GM18858 (cell line): Measurements from ENCODE around the gene ELOVL4.

Experiments
- ATAC-seq: cut with Tn5 transposase; IDR thresholded peaks from one replicate; pipeline ENCODE4 v1.9.1; 2021; ENCODE audit not compliant: unreplicated experiment

The ELOVL4 gene

GRCh38 chr6:79947191-79948186 lies at the start of gene ELOVL4:
TSS of gene ELOVL4 (minus strand) at chr6:79947553. CDS start at chr6:79947279, 274 bp downstream.
- ATAC-seq, result no peak

GRCh38 chr6:79993911-79994309 lies 46.6 kb upstream of the ELOVL4 start:
- ATAC-seq, result no peak

- ATAC-seq, result no peak
Measured at GRCh38 chr6:79993012-79993910, 45.9 kb upstream of the ELOVL4 start.

GRCh38 chr6:79989641-79990040 lies 42.3 kb upstream of the ELOVL4 start:
- ATAC-seq, result no peak

GRCh38 chr6:79985128-79985527 lies 37.8 kb upstream of the ELOVL4 start:
- ATAC-seq, result no peak

GRCh38 chr6:79984261-79984660 lies 36.9 kb upstream of the ELOVL4 start:
- peak; percentile 63 for ATAC-seq

GRCh38 chr6:79981652-79982051 lies 34.3 kb upstream of the ELOVL4 start:
- no peak for ATAC-seq

- no peak for ATAC-seq
Measured at GRCh38 chr6:79971193-79971592, 23.8 kb upstream of the ELOVL4 start.

- ATAC-seq, result no peak
Measured at GRCh38 chr6:79969784-79970183, 22.4 kb upstream of the ELOVL4 start.

GRCh38 chr6:79967178-79967577 lies 19.8 kb upstream of the ELOVL4 start:
- ATAC-seq, result no peak

- ATAC-seq, result no peak
Measured at GRCh38 chr6:79964607-79965081, 17.3 kb upstream of the ELOVL4 start.

- ATAC-seq, result no peak
Measured at GRCh38 chr6:79954849-79955248, 7.5 kb upstream of the ELOVL4 start.

- peak; percentile 57 for ATAC-seq
Measured at GRCh38 chr6:79949233-79949632, 1.9 kb upstream of the ELOVL4 start.

- no peak for ATAC-seq
Measured at GRCh38 chr6:79946272-79947190, 822 bp downstream of the ELOVL4 start.

- ATAC-seq, result no peak
Measured at GRCh38 chr6:79943133-79943532, 4.2 kb downstream of the ELOVL4 start.

- no peak for ATAC-seq
Measured at GRCh38 chr6:79941489-79942151, 5.7 kb downstream of the ELOVL4 start.

- no peak for ATAC-seq
Measured at GRCh38 chr6:79928478-79928998, 18.8 kb downstream of the ELOVL4 start.

- no peak for ATAC-seq
Measured at GRCh38 chr6:79927758-79928157, 19.6 kb downstream of the ELOVL4 start.

- ATAC-seq, result no peak
Measured at GRCh38 chr6:79923270-79923669, 24.1 kb downstream of the ELOVL4 start.

GRCh38 chr6:79922018-79922417 lies 25.3 kb downstream of the ELOVL4 start:
- no peak for ATAC-seq
